Activated B cell treated with CpG ODN at 0.5 μM for 24 hours (primary cell): ENCODE results near the gene KIRREL3. TPM values are rescaled to one million over a fixed set of nuclear protein-coding genes. Genes with fewer than 3 reads are reported as not detected.

Experiments
- ATAC-seq: fragments of 200-7000 bp; cut with Tn5 transposase; one replicate; pipeline ENCODE4 v1.10.0; 2021; ENCODE audit warnings: low read depth, mild to moderate bottlenecking, moderate library complexity
- CTCF ChIA-PET: fragments of 350-600 bp; sonication (Branson Sonifier 250); formaldehyde crosslinking; loops from one replicate; lab custom pipeline; 2021; ENCODE audit warnings: antibody characterized with exemption; lab: Charles Lee
- POLR2A ChIA-PET: fragments of 350-600 bp; sonication (Branson Sonifier 250); formaldehyde crosslinking; loops from one replicate; lab custom pipeline; 2021; ENCODE audit warnings: antibody characterized with exemption; lab: Charles Lee
- DNase-seq: peaks from one replicate; pipeline ENCODE4 v3.0.0; 2022
- H3K27ac Mint-ChIP-seq: one replicate; pipeline ENCODE4 v1.8.0; 2020; ENCODE audit warnings: mixed read lengths
- H3K27me3 Mint-ChIP-seq: one replicate; pipeline ENCODE4 v1.8.0; 2021; ENCODE audit warnings: mixed read lengths
- H3K36me3 Mint-ChIP-seq: one replicate; pipeline ENCODE4 v1.8.0; 2021; ENCODE audit warnings: low read depth, mixed read lengths
- H3K4me1 Mint-ChIP-seq: one replicate; pipeline ENCODE4 v1.8.0; 2021; ENCODE audit warnings: mixed read lengths
- H3K4me3 Mint-ChIP-seq: one replicate; pipeline ENCODE4 v1.8.0; 2020; ENCODE audit warnings: mild to moderate bottlenecking, mixed read lengths
- H3K9me3 Mint-ChIP-seq: one replicate; pipeline ENCODE4 v1.8.0; 2020; ENCODE audit warnings: mixed read lengths
- CTCF ChIP-seq: fragments of 200-600 bp; IDR thresholded peaks from one replicate; pipeline ENCODE4 v1.8.0; 2022; ENCODE audit warnings: antibody characterized with exemption, mild to moderate bottlenecking
- intact Hi-C: fragments of 100-400 bp; cut with micrococcal nuclease; formaldehyde crosslinking; loops from one replicate; pipeline ENCODE4 v1.15.1; 2024
- total RNA-seq: library from RNA; stranded (reverse); gene quantifications from 2 replicates; pipeline ENCODE4 v1.2.3, GENCODE V29; 2022

The KIRREL3 gene
- total RNA-seq, 1 donor from 2014 or later: not detected

- no peak overlapping the region for H3K27ac Mint-ChIP-seq
- no peaks in the 10 kb centered on the region for H3K36me3 Mint-ChIP-seq
- ChIA-PET POLR2A (no interaction called here), CTCF (no interaction called here)
- TF ChIP-seq CTCF: no peak
- H3K4me3 Mint-ChIP-seq: no peak overlapping the region
- no peaks in the 10 kb centered on the region for H3K4me1 Mint-ChIP-seq
- intact Hi-C loops: no loop called here
- H3K27me3 Mint-ChIP-seq: no peaks in the 10 kb centered on the region
- H3K9me3 Mint-ChIP-seq: no peaks in the 10 kb centered on the region
- DNase-seq (no peak), ATAC-seq (no peak)
Measured at GRCh38 chr11:126583594-126584427, 416.8 kb downstream of the KIRREL3 start.

GRCh38 chr11:126583101-126583500 is 417.5 kb downstream of the KIRREL3 start:
- no peak for DNase-seq
- Mint-ChIP-seq H3K27me3 (no peaks in the 10 kb centered on the region), H3K9me3 (no peaks in the 10 kb centered on the region), H3K27ac (no peak overlapping the region), H3K36me3 (no peaks in the 10 kb centered on the region), H3K4me1 (no peaks in the 10 kb centered on the region), H3K4me3 (no peak overlapping the region)
- POLR2A ChIA-PET: no interaction called here
- CTCF ChIA-PET: no interaction called here
- TF ChIP-seq CTCF: no peak
- no peak for ATAC-seq
- intact Hi-C loops: no loop called here

GRCh38 chr11:126581871-126582648 is 418.5 kb downstream of the KIRREL3 start:
- Mint-ChIP-seq H3K4me3 (no peak overlapping the region), H3K27me3 (no peaks in the 10 kb centered on the region), H3K4me1 (no peaks in the 10 kb centered on the region), H3K9me3 (no peaks in the 10 kb centered on the region), H3K27ac (no peak overlapping the region), H3K36me3 (no peaks in the 10 kb centered on the region)
- ChIA-PET POLR2A (no interaction called here), CTCF (no interaction called here)
- ATAC-seq: no peak
- no peak for TF ChIP-seq CTCF
- DNase-seq: no peak
- intact Hi-C loops: no loop called here

GRCh38 chr11:126578426-126578825 is 422.1 kb downstream of the KIRREL3 start:
- POLR2A ChIA-PET: no interaction called here
- Mint-ChIP-seq H3K4me1 (no peaks in the 10 kb centered on the region), H3K9me3 (no peaks in the 10 kb centered on the region), H3K4me3 (no peak overlapping the region), H3K27ac (no peak overlapping the region), H3K27me3 (no peaks in the 10 kb centered on the region), H3K36me3 (no peaks in the 10 kb centered on the region)
- CTCF ChIA-PET: no interaction called here
- DNase-seq (no peak), ATAC-seq (no peak)
- no peak for TF ChIP-seq CTCF
- intact Hi-C loops: no loop called here

GRCh38 chr11:126578021-126578420 is 422.5 kb downstream of the KIRREL3 start:
- no peak for TF ChIP-seq CTCF
- Mint-ChIP-seq H3K27ac (no peak overlapping the region), H3K4me1 (no peaks in the 10 kb centered on the region), H3K27me3 (no peaks in the 10 kb centered on the region), H3K36me3 (no peaks in the 10 kb centered on the region), H3K9me3 (no peaks in the 10 kb centered on the region), H3K4me3 (no peak overlapping the region)
- CTCF ChIA-PET: no interaction called here
- POLR2A ChIA-PET: no interaction called here
- no peak for DNase-seq
- intact Hi-C loops: no loop called here
- ATAC-seq: no peak
